ENCODE results near the gene APEH.

Gene APEH

GRCh38 chr3:49706456-49707112, 32.4 kb downstream of the APEH start:
- Histone ChIP-seq H3K27me3 (ENCODE audit: insufficient read depth, low read length) (no peaks in the 10 kb centered on the region), H3K9me3 (ENCODE audit: low read length) (no peaks in the 10 kb centered on the region)

GRCh38 chr3:49707113-49707480, 32.9 kb downstream of the APEH start:
- Histone ChIP-seq H3K27me3 (ENCODE audit: insufficient read depth, low read length) (no peaks in the 10 kb centered on the region), H3K4me3 (ENCODE audit: low read length) (no peak overlapping the region), H3K9me3 (ENCODE audit: low read length) (no peaks in the 10 kb centered on the region), H3K4me1 (ENCODE audit: insufficient read depth, low read length) (no peaks in the 10 kb centered on the region), H3K36me3 (ENCODE audit: insufficient read depth, low read length) (peaks cover 31% of the 10 kb centered on the region), H2AFZ (ENCODE audit: low read depth, low read length) (no peak overlapping the region)

More at GRCh38 chr3:49706456-49707112, 32.4 kb downstream of the APEH start:
- no peaks in the 10 kb centered on the region for H3K4me1 ChIP-seq (ENCODE audit: insufficient read depth, low read length)
- no peak overlapping the region for H3K4me3 ChIP-seq (ENCODE audit: low read length)
- H2AFZ ChIP-seq (ENCODE audit: low read depth, low read length), result no peak overlapping the region
- peaks cover 36% of the 10 kb centered on the region for H3K36me3 ChIP-seq (ENCODE audit: insufficient read depth, low read length)

- no peak overlapping the region for H3K4me3 ChIP-seq (ENCODE audit: low read length)
- H3K9me3 ChIP-seq (ENCODE audit: low read length), result no peaks in the 10 kb centered on the region
- no peaks in the 10 kb centered on the region for H3K4me1 ChIP-seq (ENCODE audit: insufficient read depth, low read length)
- H2AFZ ChIP-seq (ENCODE audit: low read depth, low read length), result no peak overlapping the region
- H3K27me3 ChIP-seq (ENCODE audit: insufficient read depth, low read length), result no peaks in the 10 kb centered on the region
- peaks cover 13% of the 10 kb centered on the region for H3K36me3 ChIP-seq (ENCODE audit: insufficient read depth, low read length)
These were observed 35.7 kb downstream of the APEH start for GRCh38 chr3:49709852-49710251.

- H2AFZ ChIP-seq (ENCODE audit: low read depth, low read length), result no peak overlapping the region
- no peaks in the 10 kb centered on the region for H3K27me3 ChIP-seq (ENCODE audit: insufficient read depth, low read length)
- H3K4me1 ChIP-seq (ENCODE audit: insufficient read depth, low read length), result no peaks in the 10 kb centered on the region
- no peak overlapping the region for H3K4me3 ChIP-seq (ENCODE audit: low read length)
- H3K36me3 ChIP-seq (ENCODE audit: insufficient read depth, low read length), result peaks cover 8% of the 10 kb centered on the region
- H3K9me3 ChIP-seq (ENCODE audit: low read length), result no peaks in the 10 kb centered on the region
These were observed 37.3 kb downstream of the APEH start for GRCh38 chr3:49711489-49711888.

GRCh38 chr3:49712166-49712565, 38.0 kb downstream of the APEH start:
- no peak overlapping the region for H3K4me3 ChIP-seq (ENCODE audit: low read length)
- no peaks in the 10 kb centered on the region for H3K27me3 ChIP-seq (ENCODE audit: insufficient read depth, low read length)
- H2AFZ ChIP-seq (ENCODE audit: low read depth, low read length), result no peak overlapping the region
- H3K36me3 ChIP-seq (ENCODE audit: insufficient read depth, low read length), result peaks cover 5% of the 10 kb centered on the region
- H3K4me1 ChIP-seq (ENCODE audit: insufficient read depth, low read length), result no peaks in the 10 kb centered on the region
- H3K9me3 ChIP-seq (ENCODE audit: low read length), result no peaks in the 10 kb centered on the region

GRCh38 chr3:49712631-49713317, 38.6 kb downstream of the APEH start:
- Histone ChIP-seq H3K27me3 (ENCODE audit: insufficient read depth, low read length) (no peaks in the 10 kb centered on the region), H2AFZ (ENCODE audit: low read depth, low read length) (no peak overlapping the region), H3K36me3 (ENCODE audit: insufficient read depth, low read length) (peaks cover 8% of the 10 kb centered on the region), H3K4me1 (ENCODE audit: insufficient read depth, low read length) (no peaks in the 10 kb centered on the region), H3K9me3 (ENCODE audit: low read length) (no peaks in the 10 kb centered on the region), H3K4me3 (ENCODE audit: low read length) (no peak overlapping the region)

- Histone ChIP-seq H3K27me3 (ENCODE audit: insufficient read depth, low read length) (no peaks in the 10 kb centered on the region), H2AFZ (ENCODE audit: low read depth, low read length) (no peak overlapping the region), H3K9me3 (ENCODE audit: low read length) (no peaks in the 10 kb centered on the region), H3K36me3 (ENCODE audit: insufficient read depth, low read length) (peaks cover 14% of the 10 kb centered on the region), H3K4me1 (ENCODE audit: insufficient read depth, low read length) (no peaks in the 10 kb centered on the region), H3K4me3 (ENCODE audit: low read length) (no peak overlapping the region)
These were observed 39.4 kb downstream of the APEH start for GRCh38 chr3:49713336-49714105.

GRCh38 chr3:49714728-49715550, 40.8 kb downstream of the APEH start:
- no peaks in the 10 kb centered on the region for H3K4me1 ChIP-seq (ENCODE audit: insufficient read depth, low read length)

GRCh38 chr3:49715611-49716121, 41.5 kb downstream of the APEH start:
- Histone ChIP-seq H3K36me3 (ENCODE audit: insufficient read depth, low read length) (peaks cover 28% of the 10 kb centered on the region), H3K4me1 (ENCODE audit: insufficient read depth, low read length) (no peaks in the 10 kb centered on the region), H3K27me3 (ENCODE audit: insufficient read depth, low read length) (no peaks in the 10 kb centered on the region), H2AFZ (ENCODE audit: low read depth, low read length) (no peak overlapping the region), H3K4me3 (ENCODE audit: low read length) (no peak overlapping the region), H3K9me3 (ENCODE audit: low read length) (no peaks in the 10 kb centered on the region)

More at GRCh38 chr3:49714728-49715550, 40.8 kb downstream of the APEH start:
- Histone ChIP-seq H2AFZ (ENCODE audit: low read depth, low read length) (no peak overlapping the region), H3K27me3 (ENCODE audit: insufficient read depth, low read length) (no peaks in the 10 kb centered on the region), H3K9me3 (ENCODE audit: low read length) (no peaks in the 10 kb centered on the region), H3K4me3 (ENCODE audit: low read length) (no peak overlapping the region), H3K36me3 (ENCODE audit: insufficient read depth, low read length) (peaks cover 23% of the 10 kb centered on the region)

GRCh38 chr3:49716169-49716568, 42.0 kb downstream of the APEH start:
- Histone ChIP-seq H3K9me3 (ENCODE audit: low read length) (no peaks in the 10 kb centered on the region), H3K4me3 (ENCODE audit: low read length) (no peak overlapping the region), H3K27me3 (ENCODE audit: insufficient read depth, low read length) (no peaks in the 10 kb centered on the region), H3K4me1 (ENCODE audit: insufficient read depth, low read length) (no peaks in the 10 kb centered on the region), H3K36me3 (ENCODE audit: insufficient read depth, low read length) (peaks cover 33% of the 10 kb centered on the region), H2AFZ (ENCODE audit: low read depth, low read length) (no peak overlapping the region)

GRCh38 chr3:49716691-49717210, 42.6 kb downstream of the APEH start:
- no peak overlapping the region for H2AFZ ChIP-seq (ENCODE audit: low read depth, low read length)
- no peaks in the 10 kb centered on the region for H3K9me3 ChIP-seq (ENCODE audit: low read length)
- no peaks in the 10 kb centered on the region for H3K4me1 ChIP-seq (ENCODE audit: insufficient read depth, low read length)
- no peak overlapping the region for H3K4me3 ChIP-seq (ENCODE audit: low read length)
- peaks cover 39% of the 10 kb centered on the region for H3K36me3 ChIP-seq (ENCODE audit: insufficient read depth, low read length)
- no peaks in the 10 kb centered on the region for H3K27me3 ChIP-seq (ENCODE audit: insufficient read depth, low read length)

- Histone ChIP-seq H3K27me3 (ENCODE audit: insufficient read depth, low read length) (no peaks in the 10 kb centered on the region), H3K4me1 (ENCODE audit: insufficient read depth, low read length) (peaks cover under 1% of the 10 kb centered on the region), H3K4me3 (ENCODE audit: low read length) (no peak overlapping the region), H3K9me3 (ENCODE audit: low read length) (no peaks in the 10 kb centered on the region), H3K36me3 (ENCODE audit: insufficient read depth, low read length) (peaks cover 46% of the 10 kb centered on the region), H2AFZ (ENCODE audit: low read depth, low read length) (no peak overlapping the region)
These were observed 43.2 kb downstream of the APEH start for GRCh38 chr3:49717211-49717958.

All from neuron (in vitro differentiated cells).